Upper lobe of left lung (tissue), 6 donors: Measurements from ENCODE around the gene CDK5RAP2. TPM values are rescaled to one million over a fixed set of nuclear protein-coding genes. Genes with fewer than 3 reads are reported as not detected.
A peak's percentile ranks its signal among the peaks of the same experiment; 100 is the strongest.
"Not testable (repeated sequence)": the region's sequence is repeated elsewhere in the genome, so short reads cannot be mapped to it uniquely, and the experiment has no call there.

Source experiments
- ATAC-seq, 2 donors: fragments of 200-7000 bp; cut with Tn5 transposase; one replicate each; pipeline ENCODE4 v1.9.1; 2022; ENCODE audit warnings: mild to moderate bottlenecking in 2 of 2, moderate library complexity in 2 of 2; ENCODE audit not compliant: low FRiP score in 2 of 2
- DNase-seq, 2 donors: peaks; one replicate each; pipeline ENCODE4 v3.0.0-alpha.2; 2019 to 2020
- H3K27ac ChIP-seq, 4 donors: fragments of 200-600 bp; sonication (generic); one replicate each; pipeline ENCODE4 v1.5.1; 2016 to 2019
- H3K27me3 ChIP-seq, 4 donors: fragments of 200-600 bp; sonication (generic); one replicate each; pipeline ENCODE4 v1.5.1; 2017 to 2019
- H3K36me3 ChIP-seq, 4 donors: fragments of 200-600 bp; sonication (generic); one replicate each; pipeline ENCODE4 v1.5.1; 2016 to 2019
- H3K4me1 ChIP-seq, 4 donors: fragments of 200-600 bp; sonication (generic); one replicate each; pipeline ENCODE4 v1.5.1; 2018 to 2019
- H3K4me3 ChIP-seq, 4 donors: fragments of 200-600 bp; sonication (generic); one replicate each; pipeline ENCODE4 v1.5.1; 2017 to 2019; ENCODE audit warnings: mild to moderate bottlenecking in 2 of 4, moderate library complexity in 1 of 4
- H3K9me3 ChIP-seq, 4 donors: fragments of 200-600 bp; sonication (generic); one replicate each; pipeline ENCODE4 v1.5.1; 2018 to 2019
- EP300 ChIP-seq, 4 donors: sonication (generic); formaldehyde crosslinking; IDR thresholded peaks; one replicate each; pipeline ENCODE4 v1.5.1; 2017; ENCODE audit warnings: antibody characterized with exemption in 4 of 4, control low read depth in 2 of 4
- POLR2A ChIP-seq, 4 donors: fragments of 450-650 bp; IDR thresholded peaks; one replicate each; pipeline ENCODE4 v1.5.1; 2016 to 2017; ENCODE audit warnings: antibody characterized with exemption in 4 of 4, mild to moderate bottlenecking in 2 of 4
- POLR2AphosphoS5 ChIP-seq, 2 donors: sonication (generic); formaldehyde crosslinking; IDR thresholded peaks; one replicate each; pipeline ENCODE4 v1.5.1; 2017; ENCODE audit warnings: antibody characterized with exemption in 2 of 2
- WGBS, 2 donors: methylation state at CpG; one replicate each; pipeline ENCODE4 v1.1.5; 2017 to 2018; 5-methylcytosine and 5-hydroxymethylcytosine counted together
- total RNA-seq, 6 donors: library from RNA; depleted of rRNA in 4 of 6; stranded (reverse); fragments of >200 nt in 4 of 6; gene quantifications; one replicate each; pipeline versions ENCODE4 v1.1.0 to v1.2.1, GENCODE V29; 2016 to 2021
- TF ChIP-seq, protein P1 (sequence below), 6 experiments: fragments of 450-650 bp in 4 of 6; fragments of 200-600 bp in 2 of 6; sonication (generic) in 2 of 6; IDR thresholded peaks; one replicate each; pipeline ENCODE4 v1.5.1; 2016 to 2019; ENCODE audit warnings: antibody characterized with exemption in 6 of 6
- donor health status: DM: no; HTN: no; CAD: no; lungs with moderate emphysema.
- donor health status: DM: no; HTN: yes; CAD: no; lungs with severe emphysema.

The CDK5RAP2 gene
- total RNA-seq, 6 donors from 2014 or later: 41.7 to 137 (median 51.6) TPM

- Histone ChIP-seq H3K27ac (no peak overlapping the region), H3K4me1 (no peaks in the 10 kb centered on the region), H3K27me3 (no peaks in the 10 kb centered on the region), H3K36me3 (peaks cover 0 to 24% (median 5%) of the 10 kb centered on the region in 4 donors), H3K4me3 (no peak overlapping the region), H3K9me3 (no peaks in the 10 kb centered on the region)
- DNase-seq (no peak), ATAC-seq (peak in 1 of 2 donors; percentile 63)
- 72 to 73% methylated on average over 4 of the region's 4 CpGs for WGBS, 2 donors
- no peak for TF ChIP-seq POLR2A (IDR thresholded peaks at IDR 0.05)
- TF ChIP-seq, protein P1, sequence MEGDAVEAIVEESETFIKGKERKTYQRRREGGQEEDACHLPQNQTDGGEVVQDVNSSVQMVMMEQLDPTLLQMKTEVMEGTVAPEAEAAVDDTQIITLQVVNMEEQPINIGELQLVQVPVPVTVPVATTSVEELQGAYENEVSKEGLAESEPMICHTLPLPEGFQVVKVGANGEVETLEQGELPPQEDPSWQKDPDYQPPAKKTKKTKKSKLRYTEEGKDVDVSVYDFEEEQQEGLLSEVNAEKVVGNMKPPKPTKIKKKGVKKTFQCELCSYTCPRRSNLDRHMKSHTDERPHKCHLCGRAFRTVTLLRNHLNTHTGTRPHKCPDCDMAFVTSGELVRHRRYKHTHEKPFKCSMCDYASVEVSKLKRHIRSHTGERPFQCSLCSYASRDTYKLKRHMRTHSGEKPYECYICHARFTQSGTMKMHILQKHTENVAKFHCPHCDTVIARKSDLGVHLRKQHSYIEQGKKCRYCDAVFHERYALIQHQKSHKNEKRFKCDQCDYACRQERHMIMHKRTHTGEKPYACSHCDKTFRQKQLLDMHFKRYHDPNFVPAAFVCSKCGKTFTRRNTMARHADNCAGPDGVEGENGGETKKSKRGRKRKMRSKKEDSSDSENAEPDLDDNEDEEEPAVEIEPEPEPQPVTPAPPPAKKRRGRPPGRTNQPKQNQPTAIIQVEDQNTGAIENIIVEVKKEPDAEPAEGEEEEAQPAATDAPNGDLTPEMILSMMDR (IDR thresholded peaks at IDR 0.05): no peak
- TF ChIP-seq POLR2AphosphoS5 (IDR thresholded peaks at IDR 0.05): no peak
- no peak for TF ChIP-seq EP300 (IDR thresholded peaks at IDR 0.05)
Observed at GRCh38 chr9:120555839-120556238, 24.1 kb downstream of the CDK5RAP2 start.

GRCh38 chr9:120552210-120552704, 27.7 kb downstream of the CDK5RAP2 start:
- H3K4me3 ChIP-seq, H3K27ac ChIP-seq, H3K4me1 ChIP-seq, H3K9me3 ChIP-seq, DNase-seq, H3K27me3 ChIP-seq, ATAC-seq: not testable (repeated sequence)
- 94 to 96% methylated on average over 6 of the region's 7 CpGs for WGBS, 2 donors
- peaks cover 0 to 45% (median 24%) of the 10 kb centered on the region in 4 donors for H3K36me3 ChIP-seq

DNA sequence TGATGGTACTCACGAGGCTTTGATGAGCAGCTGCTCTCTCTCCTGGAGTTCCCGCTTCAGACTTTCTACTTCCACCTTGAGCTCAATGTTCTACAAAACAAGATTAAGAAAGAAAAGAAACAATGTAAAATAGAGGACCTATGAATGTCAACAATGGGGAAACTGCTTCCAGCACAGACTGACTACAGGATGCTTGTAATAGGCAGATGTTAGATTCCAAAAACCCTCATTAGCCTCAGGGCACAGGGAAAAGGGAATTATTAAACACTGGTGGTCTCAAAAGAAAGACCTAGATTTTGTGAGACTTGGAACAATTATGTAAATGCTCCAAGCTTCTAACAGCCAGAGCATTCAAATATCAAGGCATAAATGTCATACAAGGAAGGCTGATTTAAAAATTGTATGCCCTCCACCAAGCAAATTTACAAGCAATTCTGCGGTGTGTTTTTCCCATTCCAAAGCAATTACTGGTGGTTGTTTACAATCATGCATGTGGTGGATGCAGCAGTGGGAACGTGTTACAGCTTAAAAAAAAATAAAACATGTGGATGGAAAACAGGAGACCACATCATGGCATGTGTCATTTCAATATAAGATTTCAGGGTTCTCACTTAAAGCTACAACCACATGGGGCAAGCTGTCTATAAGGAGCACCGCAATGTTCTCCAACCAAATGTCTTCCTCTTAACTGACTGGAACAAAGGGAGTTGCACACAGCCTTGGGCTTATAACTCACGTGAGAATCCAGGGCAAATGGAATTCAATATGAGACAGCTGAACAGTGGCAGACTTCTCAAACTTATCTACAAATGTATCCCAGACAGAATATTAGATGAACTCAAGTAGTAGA, 34.0 kb downstream of the CDK5RAP2 start:
- Histone ChIP-seq H3K4me1 (no peaks in the 10 kb centered on the region), H3K27me3 (no peaks in the 10 kb centered on the region), H3K27ac (no peak overlapping the region), H3K9me3 (no peaks in the 10 kb centered on the region), H3K36me3 (peaks cover 5 to 88% (median 46%) of the 10 kb centered on the region in 4 donors), H3K4me3 (no peak overlapping the region)
- WGBS, 2 donors: 94 to 95% methylated on average over 6 of the region's 6 CpGs
- ATAC-seq: no peak
- TF ChIP-seq POLR2A (IDR thresholded peaks at IDR 0.05) (no peak), POLR2AphosphoS5 (IDR thresholded peaks at IDR 0.05) (no peak), EP300 (IDR thresholded peaks at IDR 0.05) (no peak)
- TF ChIP-seq, protein P1 (IDR thresholded peaks at IDR 0.05): no peak
- no peak for DNase-seq

DNA sequence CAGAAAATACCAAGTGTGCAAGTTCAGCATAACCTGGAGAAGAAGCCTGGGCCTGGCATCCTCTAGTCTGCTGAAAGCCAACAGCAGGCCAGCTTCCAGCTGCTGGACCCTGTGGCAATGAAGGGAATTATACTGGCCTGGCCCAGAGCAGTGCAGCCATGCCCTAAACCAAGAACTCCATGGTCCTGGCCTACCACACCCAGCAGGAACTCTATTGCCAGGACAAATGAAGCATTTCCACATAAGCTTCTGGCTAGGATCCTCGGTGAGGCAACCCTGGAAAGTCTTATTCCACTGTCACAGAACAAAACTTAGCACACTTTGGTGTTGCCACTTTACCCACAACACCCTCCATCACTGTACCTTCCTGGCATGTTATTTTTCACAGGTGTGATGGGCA, 35.5 kb downstream of the CDK5RAP2 start:
- Histone ChIP-seq H3K9me3 (no peaks in the 10 kb centered on the region), H3K36me3 (peaks cover 5 to 78% (median 42%) of the 10 kb centered on the region in 4 donors), H3K27me3 (no peaks in the 10 kb centered on the region), H3K27ac (no peak overlapping the region), H3K4me3 (no peak overlapping the region), H3K4me1 (no peaks in the 10 kb centered on the region)
- WGBS, 2 donors: 94 to 100% methylated on average over 1 of the region's 1 CpG
- ATAC-seq (no peak), DNase-seq (no peak)
- TF ChIP-seq, protein P1 (IDR thresholded peaks at IDR 0.05): no peak
- TF ChIP-seq POLR2A (IDR thresholded peaks at IDR 0.05) (no peak), EP300 (IDR thresholded peaks at IDR 0.05) (no peak), POLR2AphosphoS5 (IDR thresholded peaks at IDR 0.05) (no peak)

DNA sequence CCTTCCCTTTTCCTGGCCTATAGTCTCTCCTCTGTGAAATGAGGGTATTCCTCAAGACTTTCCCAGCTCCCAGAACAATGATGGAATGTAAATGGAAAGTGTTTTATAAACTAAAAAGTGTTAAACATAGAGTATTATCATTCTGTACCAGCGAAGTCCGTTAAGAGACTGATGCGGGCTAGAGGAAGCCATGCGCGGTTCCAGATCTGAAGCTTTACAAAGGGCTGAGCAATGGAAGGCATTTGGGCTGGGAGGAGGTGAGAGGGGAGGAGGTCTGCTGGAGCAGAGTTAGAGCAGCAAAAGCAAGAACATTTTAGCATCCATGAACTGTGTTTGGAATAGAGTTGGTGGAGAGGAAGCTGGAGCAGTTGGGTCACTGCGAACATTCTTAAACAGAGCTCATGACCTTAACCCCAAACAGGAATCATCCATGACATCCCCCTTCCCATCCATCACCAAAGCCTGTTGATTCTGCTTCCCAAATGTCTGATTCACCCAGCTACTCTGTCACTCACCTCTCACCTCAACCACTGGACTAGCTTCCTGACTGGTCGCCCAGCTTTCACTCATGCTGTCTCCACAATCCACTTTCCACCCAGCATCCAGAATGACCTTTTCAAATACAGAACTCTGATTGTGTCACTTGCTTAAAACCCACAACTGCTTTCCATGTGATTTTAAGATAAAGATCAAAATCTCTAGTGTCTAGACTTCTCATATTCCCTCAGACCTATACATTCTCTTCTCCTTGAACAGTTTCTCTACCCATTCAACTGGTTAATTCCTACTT, 37.1 kb downstream of the CDK5RAP2 start:
- H3K9me3 ChIP-seq: no peaks in the 10 kb centered on the region
- no peak overlapping the region for H3K4me3 ChIP-seq
- WGBS, 2 donors: 76 to 78% methylated on average over 7 of the region's 7 CpGs
- H3K27ac ChIP-seq: no peak overlapping the region
- TF ChIP-seq POLR2AphosphoS5 (IDR thresholded peaks at IDR 0.05) (no peak), POLR2A (IDR thresholded peaks at IDR 0.05) (no peak)
- ATAC-seq (no peak), DNase-seq (no peak)
- peaks cover 5 to 78% (median 36%) of the 10 kb centered on the region in 4 donors for H3K36me3 ChIP-seq
- H3K27me3 ChIP-seq: no peaks in the 10 kb centered on the region
- no peaks in the 10 kb centered on the region for H3K4me1 ChIP-seq
